Stimulated activated CD8-positive, alpha-beta memory T cell treated with anti-CD3 and anti-CD28 coated beads, Interleukin-12 subunit alpha, Interleukin-12 subunit beta, amount 100 ng/mL, for 24 hours (primary cell): ENCODE measurements around the gene ZNF563.
"Not testable (repeated sequence)": the region's sequence is repeated elsewhere in the genome, so short reads cannot be mapped to it uniquely, and the experiment has no call there.

Experiments
- DNase-seq: peaks from one replicate; pipeline ENCODE4 v3.0.0-alpha.2; 2020; ENCODE audit errors: extremely low read depth

ZNF563 gene

GRCh38 chr19:12333162-12334159 is at the start of gene ZNF563:
ZNF563 (minus strand) TSS chr19:12333633; CDS start chr19:12333482, 151 bp downstream.
- peak; percentile 91 for DNase-seq

GRCh38 chr19:12380444-12380737 is 47.0 kb upstream of the ZNF563 start:
- no peak for DNase-seq

- no peak for DNase-seq
Measured at GRCh38 chr19:12379732-12380443, 46.5 kb upstream of the ZNF563 start.

GRCh38 chr19:12374026-12374425 is 40.6 kb upstream of the ZNF563 start:
- no peak for DNase-seq

- peak; percentile 78 for DNase-seq
Measured at GRCh38 chr19:12365236-12366162, 32.1 kb upstream of the ZNF563 start, which contains the start of gene ZNF442. ZNF442 (minus strand) TSS chr19:12365683; CDS start chr19:12363631, 2,052 bp downstream.

GRCh38 chr19:12364391-12365235 is 31.2 kb upstream of the ZNF563 start:
- no peak for DNase-seq

- not testable (repeated sequence) for DNase-seq
Measured at GRCh38 chr19:12362236-12362635, 28.8 kb upstream of the ZNF563 start.

GRCh38 chr19:12353375-12353774 is 19.9 kb upstream of the ZNF563 start:
- no peak for DNase-seq

GRCh38 chr19:12350890-12351197 is 17.4 kb upstream of the ZNF563 start:
- DNase-seq: no peak

- DNase-seq: no peak
Measured at GRCh38 chr19:12350185-12350889, 16.9 kb upstream of the ZNF563 start.

- DNase-seq: no peak
Measured at GRCh38 chr19:12346896-12347295, 13.5 kb upstream of the ZNF563 start.

- no peak for DNase-seq
Measured at GRCh38 chr19:12345197-12345596, 11.8 kb upstream of the ZNF563 start.

GRCh38 chr19:12331211-12331941 is 2.1 kb downstream of the ZNF563 start:
- DNase-seq: peak; percentile 55

- DNase-seq: no peak
Measured at GRCh38 chr19:12330340-12330739, 3.1 kb downstream of the ZNF563 start.

- DNase-seq: no peak
Measured at GRCh38 chr19:12325690-12326089, 7.7 kb downstream of the ZNF563 start.

GRCh38 chr19:12318782-12319413 is 14.5 kb downstream of the ZNF563 start:
- no peak for DNase-seq

GRCh38 chr19:12314553-12314952 is 18.9 kb downstream of the ZNF563 start:
- DNase-seq: no peak

GRCh38 chr19:12308891-12309290 is 24.5 kb downstream of the ZNF563 start:
- not testable (repeated sequence) for DNase-seq

GRCh38 chr19:12295191-12295590 is 38.2 kb downstream of the ZNF563 start:
- DNase-seq: no peak
